Gastrocnemius medialis (tissue), 4 donors: Measurements from ENCODE around the gene GCLC. TPM values are rescaled to one million over a fixed set of nuclear protein-coding genes. Genes with fewer than 3 reads are reported as not detected.

Experiments used
- ATAC-seq, 2 donors: fragments of 150-250 bp; one replicate each; pipeline ENCODE4 v1.9.1; 2016
- DNase-seq, 2 donors: peaks; one replicate each; pipeline ENCODE4 v3.0.0-alpha.2; 2019
- H3K27ac ChIP-seq, 4 donors: fragments of 200-600 bp; sonication (generic); 1 replicate in 1 of 4; 2 replicates in 3 of 4; pipeline ENCODE4 v1.5.1; 2016 to 2018; ENCODE audit warnings: mild to moderate bottlenecking in 2 of 4, moderate library complexity in 1 of 4
- H3K27me3 ChIP-seq, 3 donors: fragments of 200-600 bp; sonication (generic) in 2 of 3; 1 replicate in 1 of 3; 2 replicates in 2 of 3; pipeline versions ENCODE4 v1.5.1 to v1.6.0; 2016 to 2019; ENCODE audit warnings: mild to moderate bottlenecking in 1 of 3, moderate library complexity in 1 of 3
- H3K36me3 ChIP-seq, 2 donors: fragments of 200-600 bp; sonication (generic) in 1 of 2; one replicate each; pipeline ENCODE4 v1.5.1; 2017 to 2018
- H3K4me1 ChIP-seq, 2 donors: fragments of 200-600 bp; sonication (generic) in 1 of 2; one replicate each; pipeline ENCODE4 v1.5.1; 2016 to 2017; ENCODE audit warnings: mild to moderate bottlenecking in 2 of 2
- H3K4me3 ChIP-seq, 4 donors: fragments of 200-600 bp; sonication (generic) in 3 of 4; 1 replicate in 1 of 4; 2 replicates in 3 of 4; pipeline ENCODE4 v1.5.1; 2016 to 2019; ENCODE audit warnings: mild to moderate bottlenecking in 2 of 4
- H3K9me3 ChIP-seq, 3 donors: fragments of 200-600 bp; sonication (generic) in 2 of 3; 1 replicate in 1 of 3; 2 replicates in 2 of 3; pipeline ENCODE4 v1.5.1; 2016 to 2019
- POLR2A ChIP-seq, 2 donors: fragments of 450-650 bp; IDR thresholded peaks; one replicate each; pipeline ENCODE4 v1.6.1; 2017; ENCODE audit warnings: antibody characterized with exemption in 2 of 2, mild to moderate bottlenecking in 2 of 2, moderate library complexity in 2 of 2
- in situ Hi-C, 4 donors: fragments of 200-750 bp; cut with MboI; loops; one replicate each; pipeline versions ENCODE4 v1.15.0 to v1.8.0; 2017; ENCODE audit warnings: low sequenced_read_pairs in 4 of 4
- intact Hi-C: fragments of 100-400 bp; cut with DNase I; formaldehyde crosslinking; loops from one replicate; pipeline ENCODE4 v1.15.1; 2023; ENCODE audit warnings: low total_unique reads
- total RNA-seq, 4 donors: library from RNA; depleted of rRNA; stranded (reverse); fragments of >200 nt; gene quantifications; one replicate each; pipeline versions ENCODE4 v1.1.0 to v1.2.3, GENCODE V29; 2016
- TF ChIP-seq, protein P1 (sequence below), 5 experiments: fragments of 450-650 bp in 3 of 5; fragments of 200-600 bp in 2 of 5; sonication (generic) in 2 of 5; IDR thresholded peaks in 4 of 5; conservative IDR thresholded peaks in 1 of 5; 1 replicate in 4 of 5; 2 replicates in 1 of 5; pipeline ENCODE4 v1.5.1; 2016 to 2019; ENCODE audit warnings: antibody characterized with exemption in 5 of 5, mild to moderate bottlenecking in 3 of 5, moderate library complexity in 3 of 5

GCLC gene
- total RNA-seq, 4 donors from 2014 or later: 16.4 to 29.0 (median 20.5) TPM

DNA sequence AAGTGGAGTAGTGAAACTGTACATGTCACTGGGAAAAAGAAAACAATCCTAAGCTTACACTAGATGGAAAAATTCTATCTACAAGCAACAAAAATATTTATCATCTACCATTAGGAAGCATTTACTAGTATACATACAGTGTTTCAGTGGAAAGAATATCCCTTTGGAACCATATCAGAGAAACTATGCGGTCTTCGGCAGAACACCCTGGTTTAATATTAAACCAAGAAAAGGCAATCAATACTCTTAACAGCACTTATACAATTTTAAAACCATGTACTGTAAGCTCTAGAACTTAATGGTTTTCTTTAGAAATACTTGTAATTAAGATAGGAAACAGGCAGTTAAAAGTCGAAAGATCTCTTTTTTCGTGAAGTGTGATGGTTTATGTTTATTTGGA, 32.3 kb downstream of the GCLC start:
- H3K27ac ChIP-seq: no peak overlapping the region
- DNase-seq (no peak), ATAC-seq (no peak)
- H3K9me3 ChIP-seq: no peaks in the 10 kb centered on the region
- H3K4me1 ChIP-seq: no peaks in the 10 kb centered on the region
- in situ Hi-C loops: no loop called here
- TF ChIP-seq POLR2A (IDR thresholded peaks at IDR 0.05): no peak
- TF ChIP-seq, protein P1, sequence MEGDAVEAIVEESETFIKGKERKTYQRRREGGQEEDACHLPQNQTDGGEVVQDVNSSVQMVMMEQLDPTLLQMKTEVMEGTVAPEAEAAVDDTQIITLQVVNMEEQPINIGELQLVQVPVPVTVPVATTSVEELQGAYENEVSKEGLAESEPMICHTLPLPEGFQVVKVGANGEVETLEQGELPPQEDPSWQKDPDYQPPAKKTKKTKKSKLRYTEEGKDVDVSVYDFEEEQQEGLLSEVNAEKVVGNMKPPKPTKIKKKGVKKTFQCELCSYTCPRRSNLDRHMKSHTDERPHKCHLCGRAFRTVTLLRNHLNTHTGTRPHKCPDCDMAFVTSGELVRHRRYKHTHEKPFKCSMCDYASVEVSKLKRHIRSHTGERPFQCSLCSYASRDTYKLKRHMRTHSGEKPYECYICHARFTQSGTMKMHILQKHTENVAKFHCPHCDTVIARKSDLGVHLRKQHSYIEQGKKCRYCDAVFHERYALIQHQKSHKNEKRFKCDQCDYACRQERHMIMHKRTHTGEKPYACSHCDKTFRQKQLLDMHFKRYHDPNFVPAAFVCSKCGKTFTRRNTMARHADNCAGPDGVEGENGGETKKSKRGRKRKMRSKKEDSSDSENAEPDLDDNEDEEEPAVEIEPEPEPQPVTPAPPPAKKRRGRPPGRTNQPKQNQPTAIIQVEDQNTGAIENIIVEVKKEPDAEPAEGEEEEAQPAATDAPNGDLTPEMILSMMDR (IDR thresholded peaks at IDR 0.05 in 4 of 5, conservative IDR thresholded peaks at IDR 0.05 in 1 of 5): no peak
- H3K4me3 ChIP-seq: no peak overlapping the region
- no peaks in the 10 kb centered on the region for H3K27me3 ChIP-seq
- H3K36me3 ChIP-seq: peaks cover 0 to 57% of the 10 kb centered on the region in 2 donors
- intact Hi-C loops: no loop called here

DNA sequence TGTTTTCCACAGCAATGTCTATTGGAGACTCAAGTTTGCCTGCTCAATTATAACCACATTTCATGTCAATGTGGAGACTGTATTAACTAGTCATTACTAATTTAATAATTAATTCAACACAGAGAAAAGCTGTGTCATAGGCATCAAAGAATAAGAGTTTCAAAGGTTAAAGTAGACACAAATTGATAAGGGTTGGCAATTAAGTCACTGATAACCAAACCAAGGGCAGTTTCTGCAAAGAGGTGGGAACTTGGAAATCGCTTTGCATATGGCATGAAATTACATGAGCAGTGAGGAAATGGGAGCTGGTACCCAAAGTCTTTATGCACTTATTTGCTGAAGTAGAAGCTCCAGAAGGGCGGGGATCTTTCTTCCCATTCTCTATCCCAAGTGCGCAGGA, 34.2 kb downstream of the GCLC start:
- ATAC-seq: no peak
- DNase-seq: no peak
- no peak overlapping the region for H3K4me3 ChIP-seq
- H3K9me3 ChIP-seq: no peaks in the 10 kb centered on the region
- H3K27ac ChIP-seq: no peak overlapping the region
- H3K4me1 ChIP-seq: no peaks in the 10 kb centered on the region
- H3K27me3 ChIP-seq: no peaks in the 10 kb centered on the region
- no peak for TF ChIP-seq POLR2A (IDR thresholded peaks at IDR 0.05)
- TF ChIP-seq, protein P1 (IDR thresholded peaks at IDR 0.05 in 4 of 5, conservative IDR thresholded peaks at IDR 0.05 in 1 of 5): no peak
- peaks cover 0 to 70% of the 10 kb centered on the region in 2 donors for H3K36me3 ChIP-seq
- in situ Hi-C loops (no loop called here), intact Hi-C loops (no loop called here)

DNA sequence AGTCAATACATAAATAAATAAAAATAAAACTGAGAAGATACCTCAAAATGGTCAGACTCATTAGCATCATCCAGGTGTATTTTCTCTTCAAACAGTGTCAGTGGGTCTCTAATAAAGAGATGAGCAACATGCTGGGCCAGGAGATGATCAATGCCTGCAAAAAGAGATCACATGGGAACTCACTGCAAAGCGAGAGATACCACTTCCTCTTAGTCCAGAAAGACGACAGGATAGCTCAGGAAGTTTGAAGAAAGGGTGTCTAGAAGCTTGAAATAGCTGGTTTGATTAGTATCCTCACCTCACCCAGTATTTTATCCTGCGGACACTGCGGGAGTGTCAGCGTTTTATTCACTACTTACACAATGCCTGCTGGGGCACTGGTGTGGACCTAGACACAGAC, 38.0 kb downstream of the GCLC start:
- Histone ChIP-seq H3K36me3 (peaks cover 0 to 81% of the 10 kb centered on the region in 2 donors), H3K4me1 (no peaks in the 10 kb centered on the region), H3K27me3 (no peaks in the 10 kb centered on the region), H3K4me3 (no peak overlapping the region), H3K9me3 (no peaks in the 10 kb centered on the region), H3K27ac (no peak overlapping the region)
- ATAC-seq (no peak), DNase-seq (no peak)
- intact Hi-C loops: no loop called here
- in situ Hi-C loops: no loop called here
- no peak for TF ChIP-seq POLR2A (IDR thresholded peaks at IDR 0.05)
- TF ChIP-seq, protein P1 (IDR thresholded peaks at IDR 0.05 in 4 of 5, conservative IDR thresholded peaks at IDR 0.05 in 1 of 5): no peak

DNA sequence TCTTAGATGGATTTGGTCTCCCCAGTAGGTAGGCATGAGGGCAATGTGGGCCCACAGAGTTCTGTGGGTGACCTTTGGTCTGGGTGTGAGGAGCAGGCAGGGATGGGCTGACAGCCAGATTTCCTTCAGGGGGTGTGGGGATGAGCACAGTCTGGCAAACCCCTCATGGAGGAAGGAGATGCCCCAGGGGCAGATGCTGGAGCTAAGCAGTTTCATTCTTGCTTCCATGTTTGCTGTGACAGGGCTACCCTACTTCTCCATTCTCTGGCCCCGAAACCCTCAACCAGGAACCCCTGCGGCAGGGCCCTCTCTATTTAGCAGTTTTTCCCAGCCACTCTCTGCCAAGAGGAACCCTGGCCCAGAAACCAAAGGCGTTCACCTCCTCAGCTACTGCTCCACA, 40.4 kb downstream of the GCLC start:
- DNase-seq: no peak
- no peak for ATAC-seq
- Histone ChIP-seq H3K27me3 (no peaks in the 10 kb centered on the region), H3K4me1 (no peaks in the 10 kb centered on the region), H3K4me3 (no peak overlapping the region), H3K9me3 (no peaks in the 10 kb centered on the region), H3K36me3 (peaks cover 0 to 89% of the 10 kb centered on the region in 2 donors), H3K27ac (no peak overlapping the region)
- intact Hi-C loops: no loop called here
- in situ Hi-C loops: no loop called here
- no peak for TF ChIP-seq POLR2A (IDR thresholded peaks at IDR 0.05)
- TF ChIP-seq, protein P1 (IDR thresholded peaks at IDR 0.05 in 4 of 5, conservative IDR thresholded peaks at IDR 0.05 in 1 of 5): no peak

DNA sequence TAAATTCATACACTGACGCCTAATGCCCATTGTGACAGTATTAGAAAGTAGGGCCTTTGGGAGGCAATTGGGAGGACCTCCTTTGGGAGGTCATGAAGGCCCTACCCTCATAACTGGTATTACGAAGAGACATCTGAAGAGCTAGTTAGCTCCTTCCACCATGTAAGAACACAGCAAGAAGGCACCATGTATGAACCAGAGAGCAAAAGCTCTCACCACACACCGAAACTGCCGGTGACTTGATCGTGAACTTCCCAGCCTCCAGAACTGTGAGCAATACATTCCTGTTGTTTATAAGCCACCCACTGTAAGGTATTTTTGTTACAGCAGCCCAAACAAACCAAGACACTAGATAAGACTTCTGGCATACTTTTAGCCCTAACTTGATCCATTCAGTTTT, 41.8 kb downstream of the GCLC start:
- ATAC-seq (no peak), DNase-seq (no peak)
- H3K9me3 ChIP-seq: no peaks in the 10 kb centered on the region
- H3K4me1 ChIP-seq: no peaks in the 10 kb centered on the region
- H3K27ac ChIP-seq: no peak overlapping the region
- H3K36me3 ChIP-seq: peaks cover 0 to 91% of the 10 kb centered on the region in 2 donors
- H3K4me3 ChIP-seq: no peak overlapping the region
- TF ChIP-seq, protein P1 (IDR thresholded peaks at IDR 0.05 in 4 of 5, conservative IDR thresholded peaks at IDR 0.05 in 1 of 5): no peak
- TF ChIP-seq POLR2A (IDR thresholded peaks at IDR 0.05): no peak
- in situ Hi-C loops (no loop called here), intact Hi-C loops (no loop called here)
- H3K27me3 ChIP-seq: no peaks in the 10 kb centered on the region
